AG09309 (cell line): ENCODE results near the gene FAM13B.
A peak's percentile ranks its signal among the peaks of the same experiment; 100 is the strongest.
"Not testable (repeated sequence)": the region's sequence is repeated elsewhere in the genome, so short reads cannot be mapped to it uniquely, and the experiment has no call there.

Experiments
- DNase-seq: peaks from one replicate; pipeline ENCODE4 v3.0.0-alpha.2; 2010; ENCODE audit warnings: low read depth
- H3K4me3 ChIP-seq: 2 replicates; pipeline ENCODE4 v1.5.1; 2011; ENCODE audit warnings: mild to moderate bottlenecking, low read depth, low read length, moderate library complexity; ENCODE audit not compliant: control insufficient read depth
- CTCF ChIP-seq: IDR thresholded peaks from 2 replicates; pipeline ENCODE4 v1.5.1; 2011; ENCODE audit warnings: mild to moderate bottlenecking, low read depth, low read length, inconsistent platforms; ENCODE audit not compliant: insufficient read depth, control insufficient read depth; ENCODE audit errors: missing control alignments

Gene FAM13B

DNA sequence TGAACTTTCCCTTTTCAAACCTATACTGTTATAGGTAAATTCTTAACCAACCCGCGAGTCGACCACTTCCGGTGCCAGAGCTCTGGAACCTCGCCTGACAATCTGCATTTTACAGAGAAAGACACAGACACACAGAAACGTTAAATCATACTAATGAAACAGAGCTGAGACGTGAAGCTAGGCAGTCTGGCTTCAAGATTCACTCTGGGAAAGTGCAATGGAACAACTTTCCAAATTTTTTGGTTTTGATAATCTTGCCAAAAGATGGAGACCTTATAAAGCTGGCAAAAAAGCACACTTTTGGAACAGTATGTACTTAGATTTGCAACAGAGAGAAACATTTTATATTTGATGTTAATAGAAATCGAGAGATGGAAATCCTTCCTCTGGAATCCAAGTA is 35.1 kb upstream of the FAM13B start:
- no peak for DNase-seq
- no peak for TF ChIP-seq CTCF

GRCh38 chr5:138065102-138065501 is 32.2 kb upstream of the FAM13B start:
- no peak for DNase-seq
- H3K4me3 ChIP-seq: no peak overlapping the region
- peak; percentile 27 for TF ChIP-seq CTCF

More for the DNA sequence above, 35.1 kb upstream of the FAM13B start:
- no peak overlapping the region for H3K4me3 ChIP-seq

DNA sequence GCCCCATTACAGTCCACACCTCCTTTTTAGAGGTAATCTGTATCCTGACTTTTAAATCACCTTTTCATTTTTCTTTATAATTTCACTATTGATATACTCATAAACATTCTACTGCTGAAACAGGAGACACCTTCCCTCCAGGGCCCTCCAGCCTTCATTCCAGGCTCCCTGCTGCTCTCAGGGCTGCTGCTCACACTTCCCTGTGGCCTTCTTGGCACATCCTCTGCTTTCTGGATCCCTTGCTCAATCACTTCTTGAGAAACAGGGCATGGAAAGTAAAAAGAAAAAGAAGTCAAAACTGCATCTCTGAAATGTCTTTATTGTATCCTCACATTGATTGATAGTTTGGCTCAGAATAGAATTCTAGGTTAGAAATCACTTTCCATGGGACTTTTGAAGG is 31.6 kb upstream of the FAM13B start:
- H3K4me3 ChIP-seq: no peak overlapping the region

GRCh38 chr5:138054847-138055558 is 22.1 kb upstream of the FAM13B start:
- no peak for TF ChIP-seq CTCF
- no peak for DNase-seq
- H3K4me3 ChIP-seq: no peak overlapping the region

More for the DNA sequence above, 31.6 kb upstream of the FAM13B start:
- TF ChIP-seq CTCF: no peak
- no peak for DNase-seq

GRCh38 chr5:138054206-138054605 is 21.3 kb upstream of the FAM13B start:
- no peak overlapping the region for H3K4me3 ChIP-seq
- TF ChIP-seq CTCF: no peak
- DNase-seq: no peak

- H3K4me3 ChIP-seq: no peak overlapping the region
- DNase-seq: no peak
- no peak for TF ChIP-seq CTCF
These were observed 20.7 kb upstream of the FAM13B start for GRCh38 chr5:138053554-138053953.

DNA sequence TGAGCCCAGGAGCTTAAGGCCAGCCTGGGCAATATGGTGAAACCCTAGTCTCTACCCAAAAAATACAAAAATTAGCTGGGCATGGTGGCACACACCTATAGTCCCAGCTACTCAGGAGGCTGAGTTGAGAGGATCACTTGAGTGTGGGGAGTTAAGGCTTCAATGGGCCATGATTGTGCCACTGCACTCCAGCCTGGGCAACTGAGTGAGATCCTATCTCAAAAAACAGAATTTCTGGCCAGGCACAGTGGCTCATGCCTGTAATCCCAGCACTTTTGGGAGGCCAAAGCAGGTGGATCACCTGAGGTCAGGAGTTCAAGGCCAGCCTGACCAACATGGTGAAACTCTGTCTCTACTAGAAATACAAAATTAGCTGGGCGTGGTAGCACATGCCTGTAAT is 19.8 kb upstream of the FAM13B start:
- not testable (repeated sequence) for H3K4me3 ChIP-seq, DNase-seq
